Kidney (tissue), 14 donors: Measurements from ENCODE around the gene XPO5. TPM values are rescaled to one million over a fixed set of nuclear protein-coding genes. Genes with fewer than 3 reads are reported as not detected.

Experiments
- DNase-seq, 5 donors: peaks; one replicate each; pipeline ENCODE4 v3.0.0-alpha.2; 2013 to 2020
- FAIRE-seq: peaks from 2 replicates; lab custom pipeline; 2012; peaks lifted over from hg19 to GRCh38; lab: Jason Lieb, UNC
- H3K27ac ChIP-seq, 2 donors: one replicate each; pipeline ENCODE4 v1.7.0; 2013; ENCODE audit warnings: low read depth in 2 of 2, low read length in 2 of 2, inconsistent platforms in 1 of 2
- H3K27me3 ChIP-seq: one replicate; pipeline ENCODE4 v1.7.1; 2013; ENCODE audit warnings: low read length, inconsistent platforms; ENCODE audit not compliant: control insufficient read depth, insufficient read depth
- H3K36me3 ChIP-seq, 3 donors: one replicate each; pipeline versions ENCODE4 v1.7.0 to v1.7.1; 2013; ENCODE audit warnings: low read length in 3 of 3, control low read depth in 1 of 3, inconsistent platforms in 1 of 3; ENCODE audit not compliant: insufficient read depth in 3 of 3, control insufficient read depth in 2 of 3
- H3K4me1 ChIP-seq, 3 donors: one replicate each; pipeline versions ENCODE4 v1.7.0 to v1.7.1; 2013; ENCODE audit warnings: low read length in 3 of 3, inconsistent platforms in 1 of 3, low read depth in 1 of 3; ENCODE audit not compliant: control insufficient read depth in 2 of 3, insufficient read depth in 2 of 3
- H3K4me3 ChIP-seq, 3 donors: one replicate each; pipeline versions ENCODE4 v1.7.0 to v1.8.1; 2013; ENCODE audit warnings: low read length in 3 of 3, control low read depth in 1 of 3, inconsistent platforms in 1 of 3
- H3K9ac ChIP-seq, 3 donors: one replicate each; pipeline versions ENCODE4 v1.7.0 to v1.7.1; 2013; ENCODE audit warnings: low read length in 3 of 3, control low read depth in 1 of 3, inconsistent platforms in 1 of 3
- H3K9me3 ChIP-seq, 3 donors: one replicate each; pipeline versions ENCODE4 v1.7.0 to v1.7.1; 2013; ENCODE audit warnings: low read length in 3 of 3, control low read depth in 1 of 3, inconsistent platforms in 1 of 3; ENCODE audit not compliant: control insufficient read depth in 2 of 3, insufficient read depth in 1 of 3
- CTCF ChIP-seq: IDR thresholded peaks from 3 replicates; pipeline ENCODE4 v1.5.1; 2012; ENCODE audit warnings: mild to moderate bottlenecking, moderate library complexity, borderline replicate concordance; ENCODE audit not compliant: insufficient read depth; ENCODE audit errors: extremely low read depth
- intact Hi-C: fragments of 100-400 bp; cut with DNase I; formaldehyde crosslinking; loops from one replicate; pipeline ENCODE4 v1.11.1; 2022
- polyA plus RNA-seq: library from polyadenylated mRNA; stranded (reverse); fragments of 350-450 nt; fragmentation: Illumina TruSeq; extraction: RNeasy Lipid Tissue Mini Kit (QIAGEN cat#74804); gene quantifications from one replicate; pipeline ENCODE4 v1.2.3, GENCODE V29; 2014; ENCODE audit warnings: low read depth, low replicate concordance; ENCODE audit not compliant: insufficient read depth
- total RNA-seq: library from RNA; stranded (reverse); fragmentation: NEBNext Ultra II Directional; extraction: Animal tissue kit (Norgen Biotek cat#: 25700); gene quantifications from one replicate; pipeline ENCODE4 v1.2.1, GENCODE V29; 2021
- donor health status: control.
- donor health status: control.
- donor health status: control.
- donor health status: control.
- donor health status: control.
- donor health status: DM: yes; HTN: yes; CAD: no.
- donor health status: Normal renal cell carcinoma (clear cell type).

XPO5 gene
- total and polyA plus RNA-seq, 2 donors from 2014 or later, result 7.5 to 34.3 TPM

DNA sequence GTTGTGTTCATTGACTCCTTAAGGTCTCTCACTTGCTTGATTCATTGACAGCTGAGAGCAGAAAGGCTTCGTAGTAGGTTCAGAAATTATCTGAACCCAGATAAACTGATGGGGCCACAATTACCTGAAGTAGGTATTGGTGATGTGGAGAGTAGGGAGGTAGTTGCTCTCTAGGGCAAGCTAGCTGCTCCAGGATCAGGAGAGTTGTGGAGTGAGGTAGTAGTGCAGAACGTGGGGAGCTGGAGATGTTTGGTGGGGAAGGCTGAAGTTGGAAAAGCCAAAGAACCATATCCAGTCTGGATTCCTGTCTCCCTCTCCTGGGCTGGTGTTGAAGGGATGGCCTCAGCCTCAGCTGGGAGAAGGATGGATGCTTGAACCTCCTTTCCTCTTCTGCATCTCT lies 82.6 kb downstream of the XPO5 start:
- no peaks in the 10 kb centered on the region for H3K9me3 ChIP-seq
- peaks cover 0 to 23% (median 12%) of the 10 kb centered on the region in 3 donors for H3K4me1 ChIP-seq
- peaks cover 0 to 7% (median 0%) of the 10 kb centered on the region in 3 donors for H3K36me3 ChIP-seq
- H3K9ac ChIP-seq, result no peak overlapping the region
- no peak overlapping the region for H3K4me3 ChIP-seq
- H3K27ac ChIP-seq, result no peak overlapping the region
- TF ChIP-seq CTCF, result no peak
- FAIRE-seq, result no peak
- no peak for DNase-seq
- H3K27me3 ChIP-seq, result no peaks in the 10 kb centered on the region
- intact Hi-C loops, result no loop called here

DNA sequence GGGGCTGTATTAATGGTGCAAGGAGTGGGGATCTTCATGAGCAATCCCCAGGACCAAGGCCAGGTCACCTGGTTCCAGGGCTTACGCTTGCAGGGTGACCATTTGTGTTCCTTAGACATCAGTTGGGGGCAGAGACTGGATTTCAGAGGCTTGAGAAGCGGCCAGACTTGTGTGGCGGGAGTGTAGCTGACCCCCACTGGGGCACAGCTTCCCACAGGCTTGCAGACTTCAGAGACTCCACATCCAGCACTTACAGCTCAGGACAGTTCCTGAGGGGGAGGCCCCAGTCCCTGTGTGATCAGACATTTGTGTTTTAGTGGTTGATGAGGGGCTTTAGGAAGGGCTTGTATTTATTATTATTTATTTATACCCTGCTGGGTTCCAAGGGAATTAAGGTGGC lies 83.2 kb downstream of the XPO5 start:
- H3K27me3 ChIP-seq, result no peaks in the 10 kb centered on the region
- H3K9ac ChIP-seq, result no peak overlapping the region
- no peak for FAIRE-seq

GRCh38 chr6:43491750-43492661 lies 83.8 kb downstream of the XPO5 start:
- no peak for FAIRE-seq
- Histone ChIP-seq H3K27me3 (no peaks in the 10 kb centered on the region), H3K27ac (no peak overlapping the region)

More for the DNA sequence above, 83.2 kb downstream of the XPO5 start:
- intact Hi-C loops, result no loop called here
- TF ChIP-seq CTCF, result no peak
- H3K27ac ChIP-seq, result no peak overlapping the region
- no peak for DNase-seq
- no peak overlapping the region for H3K4me3 ChIP-seq
- peaks cover 0 to 4% (median 0%) of the 10 kb centered on the region in 3 donors for H3K36me3 ChIP-seq
- H3K4me1 ChIP-seq, result peaks cover 0 to 23% (median 12%) of the 10 kb centered on the region in 3 donors
- H3K9me3 ChIP-seq, result no peaks in the 10 kb centered on the region

More at GRCh38 chr6:43491750-43492661, 83.8 kb downstream of the XPO5 start:
- intact Hi-C loops, result no loop called here
- peaks cover 0 to 23% (median 12%) of the 10 kb centered on the region in 3 donors for H3K4me1 ChIP-seq
- DNase-seq, result no peak
- no peak overlapping the region for H3K9ac ChIP-seq
- no peak overlapping the region for H3K4me3 ChIP-seq
- no peaks in the 10 kb centered on the region for H3K9me3 ChIP-seq
- peaks cover 0 to 4% (median 0%) of the 10 kb centered on the region in 3 donors for H3K36me3 ChIP-seq
- no peak for TF ChIP-seq CTCF
